Measurements from ENCODE around the gene A3GALT2.

DNA sequence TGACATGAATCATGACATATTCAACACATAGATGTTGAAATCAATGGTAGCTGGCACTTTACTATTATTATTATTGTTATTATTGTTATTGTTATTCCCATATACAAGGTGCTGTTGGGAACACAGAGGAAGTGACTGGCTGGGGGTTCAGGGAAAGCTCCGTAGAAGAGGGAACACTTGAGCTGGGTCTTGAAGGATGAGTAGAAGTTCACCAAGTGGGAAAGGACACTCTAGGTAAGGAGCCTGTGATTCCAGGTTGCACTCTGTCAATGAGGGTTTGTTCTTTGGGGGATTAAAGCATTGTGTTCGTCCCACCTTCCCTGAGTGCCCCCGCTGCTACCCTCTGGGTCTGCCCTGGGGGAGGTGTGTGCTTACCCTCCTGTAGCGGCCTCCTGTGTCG is 50.5 kb downstream of the A3GALT2 start:
- TF ChIP-seq POLR2A (conservative IDR thresholded peaks at IDR 0.05) (no peak), HIVEP1 (CRISPR knock-in tag; IDR thresholded peaks at IDR 0.05) (no peak), ZNF79 (CRISPR knock-in tag; IDR thresholded peaks at IDR 0.05; ENCODE audit: low read depth) (no peak), KLF6 (CRISPR knock-in tag; IDR thresholded peaks at IDR 0.05; ENCODE audit: borderline replicate concordance) (no peak), RBM15 (IDR thresholded peaks at IDR 0.05; ENCODE audit: insufficient read depth, low read length) (no peak), PYGO2 (tag; IDR thresholded peaks at IDR 0.05) (no peak), TGIF2 (CRISPR knock-in tag; IDR thresholded peaks at IDR 0.05) (no peak), TEAD2 (tag; IDR thresholded peaks at IDR 0.05) (no peak), BHLHE40 (IDR thresholded peaks at IDR 0.05; ENCODE audit: low read length) (no peak), CTCF (IDR thresholded peaks at IDR 0.05 in 2 of 3, conservative IDR thresholded peaks at IDR 0.05 in 1 of 3; ENCODE audit: insufficient read depth in 2 of 3, low read depth in 1 of 3, low read length in 3 of 3) (no peak), TCF7L2 (IDR thresholded peaks at IDR 0.05; ENCODE audit: low read depth, low read length) (no peak), EP300 (IDR thresholded peaks at IDR 0.05; ENCODE audit: low read length) (no peak), ATF7 (IDR thresholded peaks at IDR 0.05) (no peak)
